ENCODE measurements around the gene AATF. TPM values are rescaled to one million over a fixed set of nuclear protein-coding genes. Genes with fewer than 3 reads are reported as not detected.

AATF gene

DNA sequence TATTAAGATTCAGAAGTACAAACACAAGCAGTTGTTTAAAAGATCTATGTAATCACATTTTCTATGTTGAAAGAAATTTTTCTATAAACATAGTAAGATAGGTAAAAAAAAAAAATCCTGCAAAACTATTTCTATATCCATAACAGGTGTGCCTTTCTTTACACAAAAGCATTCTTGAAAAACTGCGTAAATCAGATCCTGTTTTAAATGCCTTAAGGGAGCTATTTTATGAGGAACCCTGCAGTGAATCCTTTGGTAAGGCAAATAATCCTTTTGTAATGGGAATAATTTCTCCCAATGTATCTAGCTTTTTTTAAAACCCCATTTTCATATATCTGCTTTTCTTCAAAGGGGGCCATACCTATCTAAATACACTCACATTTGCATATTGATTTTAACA lies 157.3 kb downstream of the AATF start:
- H3K27ac ChIP-seq (replicated peaks), result no peak overlapping the region
- TF ChIP-seq GABPA (IDR thresholded peaks at IDR 0.05; ENCODE audit: low read depth) (no peak), REST (IDR thresholded peaks at IDR 0.05; ENCODE audit: insufficient replicate concordance, low read depth) (no peak), SPI1 (IDR thresholded peaks at IDR 0.05; ENCODE audit: borderline replicate concordance, low read depth) (no peak), CTCF (IDR thresholded peaks at IDR 0.05; ENCODE audit: insufficient read depth, low read length) (no peak), POLR2AphosphoS5 (IDR thresholded peaks at IDR 0.05; ENCODE audit: low read depth) (no peak)
- H3K4me3 ChIP-seq (replicated peaks; ENCODE audit: insufficient read depth, low read length), result no peak overlapping the region
- H3K27me3 ChIP-seq (ENCODE audit: insufficient read depth, poor library complexity, severe bottlenecking), result no peaks in the 10 kb centered on the region
- DNase-seq (ENCODE audit: low read depth in 1 of 2, low spot score in 1 of 2), result no peak

Small RNAs within 50 kb of the gene (microRNA-seq; reads per million reads assigned to microRNA genes)
- not detected for gene MIR2909

Data from HL-60 (cell line).